ENCODE results near the gene CDH4.
A peak's percentile ranks its signal among the peaks of the same experiment; 100 is the strongest.

CDH4 gene

DNA sequence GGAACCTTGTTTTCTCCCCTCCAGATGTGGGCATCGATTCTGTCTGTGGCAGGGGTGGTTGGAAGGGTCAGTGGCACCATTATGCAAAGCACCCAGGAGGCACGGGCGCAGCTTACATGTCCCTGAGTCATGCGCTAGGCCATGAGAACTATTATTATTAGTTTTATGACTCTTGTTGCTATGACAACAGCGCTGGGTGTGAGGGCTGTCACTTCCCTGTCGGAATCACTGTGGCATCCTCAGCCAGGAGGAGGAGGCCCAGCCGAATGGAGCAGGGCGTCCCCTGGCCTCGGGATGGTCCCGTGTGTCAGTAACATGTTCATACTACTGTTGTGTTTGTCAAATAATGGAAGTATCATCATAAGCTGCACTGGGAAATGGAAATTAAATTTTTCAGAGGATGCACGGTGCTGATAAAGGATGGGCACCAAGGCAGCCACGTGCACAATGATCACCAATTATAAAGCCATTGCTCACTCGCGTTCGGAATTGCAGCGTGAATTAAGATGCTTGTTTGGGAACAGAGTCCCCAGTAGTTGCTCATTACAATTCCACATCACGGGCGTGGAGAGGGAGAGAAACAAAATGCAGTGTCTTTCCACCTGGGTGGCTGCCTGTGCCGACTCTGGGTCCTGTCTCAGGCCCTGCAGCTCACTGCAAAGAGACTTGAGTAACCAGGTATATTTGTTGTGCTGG is 247.9 kb downstream of the CDH4 start:
- DNase-seq: no peak

DNA sequence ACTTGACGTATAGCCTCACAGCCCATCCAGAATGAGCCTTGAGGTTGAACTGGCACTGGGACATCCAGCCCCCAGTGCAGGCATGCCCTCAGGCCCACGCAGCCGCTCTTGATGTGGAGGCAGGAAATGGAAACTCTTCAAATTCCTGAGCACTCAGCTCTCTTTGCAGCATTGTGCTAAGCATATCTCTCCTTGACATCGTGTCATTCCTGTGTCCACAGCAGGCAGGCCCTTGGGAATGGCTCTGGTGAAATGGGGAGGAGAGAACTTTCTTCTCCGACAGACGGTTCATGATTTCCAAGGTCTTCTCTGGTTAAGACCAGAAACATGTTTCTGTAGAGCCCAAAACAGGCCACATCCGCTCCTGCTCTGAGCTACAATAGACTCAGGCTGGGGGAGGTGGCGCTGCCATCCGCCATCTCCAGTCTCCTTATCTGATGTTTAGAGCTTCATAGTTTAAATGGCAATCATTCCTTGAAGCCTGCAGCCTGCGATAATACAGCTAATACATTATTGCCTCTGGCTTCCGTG is 248.8 kb downstream of the CDH4 start:
- no peak for DNase-seq

DNA sequence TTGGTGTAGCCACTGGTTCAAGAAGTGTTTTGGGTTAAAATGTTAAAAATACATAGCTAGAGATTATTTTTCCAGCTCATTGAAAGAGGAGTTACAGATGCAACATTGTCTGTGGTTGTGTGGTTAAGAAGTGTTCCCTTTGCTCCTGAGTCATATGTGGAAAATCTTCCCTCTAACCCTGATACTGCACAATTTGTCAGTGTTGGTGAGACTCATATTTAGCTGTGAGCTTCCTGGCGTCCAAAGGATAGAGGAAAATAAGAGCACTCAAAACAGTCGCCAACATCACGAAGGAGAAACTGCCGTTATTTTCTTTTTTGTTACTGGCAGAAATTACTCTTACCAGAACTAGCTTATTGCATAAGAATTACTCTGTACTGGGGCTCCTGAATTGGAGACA is 250.4 kb downstream of the CDH4 start:
- no peak for DNase-seq

DNA sequence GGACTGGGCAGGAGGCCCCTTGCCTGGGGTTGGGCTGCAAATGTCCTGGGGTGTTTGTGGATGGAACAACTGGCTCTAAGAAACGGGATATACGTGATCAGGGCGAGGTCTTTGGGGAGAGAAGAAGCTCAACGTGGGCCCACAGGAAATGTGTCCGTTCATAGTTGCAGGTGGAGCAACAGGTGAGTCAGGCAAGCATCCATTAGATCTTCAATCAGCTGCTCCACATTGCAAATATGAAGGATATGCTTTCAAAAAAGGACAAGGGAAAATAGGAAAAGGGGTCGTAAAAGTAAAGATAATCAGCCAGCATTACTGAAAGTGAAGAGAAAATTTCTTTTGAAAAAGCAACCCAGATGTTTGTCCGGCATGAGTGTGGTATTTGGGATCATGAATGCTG is 251.0 kb downstream of the CDH4 start:
- no peak for DNase-seq

DNA sequence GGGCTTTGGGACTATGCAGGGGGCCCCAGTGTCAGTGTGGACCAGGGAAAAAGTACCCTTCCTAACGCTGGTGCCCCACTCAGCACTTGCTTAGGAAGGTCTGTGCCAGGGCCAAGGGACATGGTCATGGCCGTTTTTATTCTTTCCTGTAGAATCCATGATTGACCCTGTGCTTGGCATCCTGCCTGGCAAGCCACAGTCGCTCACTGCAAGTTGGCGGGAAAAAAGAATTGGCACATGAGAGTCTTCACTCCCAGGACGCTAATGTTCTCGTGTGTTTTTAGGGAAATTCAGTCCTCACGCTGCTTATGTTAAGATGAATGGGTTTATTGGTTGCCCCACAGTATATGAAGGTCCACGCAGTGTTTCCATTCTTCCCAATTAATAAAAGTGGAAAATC is 253.4 kb downstream of the CDH4 start:
- no peak for DNase-seq

DNA sequence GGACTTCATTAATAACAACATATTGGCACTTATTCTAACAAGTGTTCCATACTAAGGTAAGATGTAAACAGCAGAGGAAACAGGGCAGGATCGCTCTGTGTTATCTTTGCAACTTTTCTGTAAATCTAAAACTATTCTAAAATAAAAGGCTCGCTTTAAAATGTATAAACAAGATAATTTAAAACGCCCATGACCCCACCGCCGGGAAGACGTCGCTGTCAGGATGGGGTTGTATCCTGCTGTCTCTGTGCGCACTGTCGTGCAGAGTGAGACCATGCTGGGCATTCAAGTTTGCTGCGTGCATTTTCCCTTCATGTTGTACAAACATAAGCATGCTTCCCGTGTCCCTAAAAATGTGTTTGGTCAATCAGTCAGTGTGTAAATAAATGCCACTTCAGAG is 255.7 kb downstream of the CDH4 start:
- no peak for DNase-seq

DNA sequence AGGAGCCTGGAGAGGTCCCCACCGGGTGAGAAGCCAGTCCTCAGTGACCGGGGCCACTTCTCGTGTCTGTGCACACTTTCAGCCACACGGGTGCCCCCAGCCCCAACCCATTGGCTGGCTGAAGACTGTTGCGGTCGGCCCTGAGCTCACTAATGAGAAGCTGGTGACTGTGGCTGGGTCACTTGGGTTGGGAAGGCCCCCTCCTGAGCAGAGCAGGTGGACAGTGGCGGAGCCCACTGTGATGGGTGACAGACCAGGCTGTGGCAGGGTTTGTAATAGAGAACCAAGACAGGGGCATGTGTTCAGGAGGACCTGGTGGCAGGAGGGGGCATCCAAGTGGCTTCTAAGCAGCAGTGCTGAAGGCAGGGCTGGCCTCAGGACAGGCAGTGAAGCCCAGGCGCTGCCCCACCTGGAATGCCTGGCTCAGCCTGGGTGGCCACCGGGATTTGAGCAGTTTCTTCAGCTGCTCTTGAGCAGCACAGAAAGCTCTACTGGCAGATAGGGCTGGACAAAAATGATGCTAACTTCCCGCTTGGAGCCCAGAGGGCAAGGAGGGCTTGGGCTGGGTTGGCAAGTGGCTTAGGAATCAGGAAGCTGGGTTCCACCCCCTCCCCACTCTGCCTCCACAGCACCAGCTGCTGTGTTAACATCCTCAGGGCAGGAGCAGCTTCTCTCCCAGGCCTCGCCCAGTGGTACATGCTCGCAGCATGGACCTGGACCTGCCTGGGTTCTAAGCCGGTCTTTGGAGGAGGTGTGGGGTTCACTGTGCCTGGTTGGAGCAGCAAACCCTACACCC is 256.4 kb downstream of the CDH4 start:
- no peak for DNase-seq

DNA sequence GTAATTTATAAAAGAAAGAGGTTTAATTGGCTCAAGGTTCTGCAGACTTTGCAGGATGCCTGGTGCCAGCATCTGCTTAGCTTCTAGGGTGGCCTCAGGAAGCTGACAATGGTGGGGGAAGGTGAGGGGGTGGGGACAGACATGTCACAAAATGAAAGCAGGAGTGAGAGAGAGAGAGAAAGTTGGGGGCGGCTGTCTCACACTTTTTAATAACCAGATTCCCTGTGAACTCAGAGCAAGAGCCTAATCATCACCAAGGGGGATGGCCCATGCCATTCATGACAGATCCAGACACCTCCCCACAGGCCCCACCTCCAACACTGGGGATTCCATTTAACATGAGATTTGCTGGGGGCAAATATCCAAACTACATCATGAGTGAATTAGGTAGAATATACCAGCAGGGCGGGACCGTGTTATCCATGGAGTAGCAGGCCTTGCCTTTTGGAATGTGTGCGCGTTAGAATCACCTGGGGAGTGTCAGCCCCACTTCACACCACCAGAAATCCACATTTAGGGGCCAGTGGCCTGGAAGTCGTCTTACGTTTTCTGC is 258.8 kb downstream of the CDH4 start:
- DNase-seq: no peak

DNA sequence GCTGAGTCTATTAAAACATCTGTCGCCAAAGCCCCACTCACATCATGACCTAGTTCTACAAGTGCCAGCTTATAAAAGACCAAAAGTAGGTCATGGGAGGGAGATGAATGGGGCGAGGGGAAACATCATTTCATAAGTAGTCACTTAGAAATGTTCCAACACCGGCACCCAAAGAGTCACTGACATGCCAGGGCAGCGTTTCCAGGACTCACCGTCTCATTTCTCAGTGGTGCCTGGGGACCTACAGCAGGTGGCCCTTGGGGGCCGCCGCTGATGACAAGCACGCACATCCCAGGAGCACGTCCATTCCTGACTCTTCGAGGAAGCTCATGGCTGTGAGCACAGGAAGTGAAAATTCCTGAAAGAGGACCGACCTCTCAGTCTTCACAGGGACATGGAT is 260.4 kb downstream of the CDH4 start:
- no peak for DNase-seq

DNA sequence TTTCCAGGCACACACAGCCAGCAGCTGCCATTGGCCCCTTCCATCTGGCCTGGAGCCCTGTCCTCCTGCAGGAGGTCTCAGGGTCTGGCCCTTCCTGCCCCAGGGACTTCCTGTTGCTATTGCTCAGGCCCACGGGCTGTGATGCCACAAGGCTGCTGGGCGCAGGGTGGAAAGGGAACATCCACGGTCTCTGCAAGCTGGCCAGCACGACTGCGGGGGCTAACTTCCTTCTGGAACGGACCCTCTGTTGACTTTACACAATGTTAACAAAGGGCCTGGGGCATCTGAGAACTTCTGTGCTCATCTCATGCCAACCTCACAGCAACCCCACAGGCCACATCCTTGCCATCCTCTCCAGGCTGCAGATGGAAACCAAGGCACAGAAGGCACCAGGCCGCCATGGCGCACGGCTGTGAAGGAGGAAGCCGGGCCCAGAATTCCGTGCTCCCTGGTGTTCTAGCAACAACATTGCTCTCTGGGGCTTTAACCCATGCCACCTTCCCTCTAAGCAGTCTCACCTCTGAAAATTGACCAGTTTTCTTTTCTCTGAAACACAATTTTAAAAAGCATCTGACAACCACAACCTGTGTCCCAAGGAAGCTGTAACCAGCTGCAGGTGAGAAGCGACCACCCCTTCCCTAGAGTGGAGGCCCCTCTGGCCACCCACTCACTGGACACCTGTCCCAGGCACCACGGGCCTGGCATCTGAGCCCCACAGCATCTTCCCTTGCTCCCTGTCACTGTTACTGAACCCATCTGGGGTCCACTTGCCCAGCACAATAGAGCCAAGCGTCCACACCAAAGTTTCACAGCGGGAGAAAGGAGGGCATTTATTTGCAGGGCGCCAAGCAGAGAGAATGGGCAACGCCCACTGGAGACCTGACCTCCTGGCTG is 261.3 kb downstream of the CDH4 start:
- no peak for DNase-seq

DNA sequence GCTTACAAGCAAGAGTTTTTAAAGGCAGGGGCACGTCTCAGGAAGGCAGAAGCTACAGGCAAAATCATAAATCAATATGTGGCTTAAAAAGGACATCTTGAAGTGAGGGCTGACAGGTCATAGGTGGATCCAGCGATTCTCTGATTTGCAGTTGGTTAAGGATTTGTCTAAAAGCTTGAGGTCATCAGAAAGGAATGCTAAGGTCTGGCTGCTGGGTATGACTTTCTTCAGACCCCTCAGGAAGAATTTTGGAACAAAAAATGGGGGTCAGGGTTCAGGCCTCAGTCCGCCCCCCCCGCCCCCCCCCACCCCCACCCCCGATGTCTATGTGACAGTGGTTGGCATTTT is 261.9 kb downstream of the CDH4 start:
- no peak for DNase-seq

DNA sequence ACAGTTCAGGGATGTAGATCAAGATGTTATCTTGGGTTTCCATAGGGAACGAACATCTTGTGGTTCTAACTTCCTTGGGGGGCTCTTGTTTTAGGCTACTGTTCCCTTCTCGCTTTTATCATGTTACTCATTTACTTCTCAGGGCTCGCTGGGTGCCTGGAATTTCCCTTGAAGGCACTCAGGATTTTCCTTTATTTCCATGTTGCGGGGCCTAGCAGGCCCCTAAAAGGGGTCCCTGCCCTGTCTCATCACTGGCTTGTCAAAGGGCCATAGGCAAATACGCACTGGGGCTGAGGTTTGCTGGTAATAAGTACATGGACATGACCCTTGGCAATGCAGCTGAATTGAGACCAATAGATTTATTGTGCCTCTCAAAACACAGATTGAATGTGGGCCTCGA is 262.3 kb downstream of the CDH4 start:
- no peak for DNase-seq

DNA sequence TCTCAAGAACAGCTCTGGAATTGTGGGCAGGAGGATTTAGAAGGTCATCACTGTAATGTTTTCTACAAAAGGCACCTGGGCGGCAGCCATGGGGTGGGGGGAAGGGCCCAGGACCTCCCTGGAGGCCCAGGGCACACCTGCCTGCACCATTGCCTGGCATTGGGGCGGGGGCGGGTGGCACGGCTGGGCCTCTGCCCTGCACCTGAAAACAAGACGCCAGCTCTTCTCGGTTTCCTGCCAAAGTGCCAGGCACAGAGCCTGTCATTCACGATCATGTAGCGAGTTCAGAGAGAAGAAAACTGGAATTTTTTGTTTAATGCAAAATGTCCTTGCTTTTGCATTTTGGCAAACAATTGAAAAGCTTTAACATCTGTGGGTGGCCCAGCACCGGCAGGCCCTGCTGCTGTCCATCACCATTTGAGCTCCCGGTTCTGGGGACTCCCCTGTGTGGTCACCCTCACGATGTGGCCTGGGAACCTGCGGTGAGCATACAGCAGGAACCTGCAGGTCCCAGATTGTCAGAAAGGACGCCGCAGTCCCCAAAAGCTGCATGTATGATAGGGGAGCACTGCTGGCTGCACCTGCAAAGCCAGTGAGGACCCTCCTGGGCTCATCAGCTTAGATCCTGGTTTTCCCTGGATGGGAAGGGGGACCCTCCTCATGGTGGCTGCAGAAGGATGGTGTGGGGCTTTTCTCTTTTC is 262.9 kb downstream of the CDH4 start:
- no peak for DNase-seq

DNA sequence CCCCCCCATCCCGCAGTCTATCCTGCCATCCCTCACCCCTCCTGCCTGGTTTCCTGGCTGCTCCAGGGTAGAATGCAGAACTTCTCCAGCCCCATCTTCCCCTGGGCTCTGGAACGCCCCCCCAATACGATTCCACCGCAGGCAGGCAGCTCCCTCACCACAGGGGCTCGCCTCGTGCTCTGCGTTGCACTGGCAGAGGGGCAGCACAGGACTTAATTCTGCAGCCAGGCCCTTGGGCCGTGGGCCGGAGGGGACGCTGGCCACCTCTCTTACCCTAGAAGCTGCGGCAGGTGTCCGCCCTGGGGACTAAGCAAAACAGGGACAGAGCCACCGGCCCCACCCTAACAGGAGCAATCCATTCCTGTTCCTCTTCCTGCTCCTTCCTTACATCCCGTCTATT is 263.9 kb downstream of the CDH4 start:
- no peak for DNase-seq

DNA sequence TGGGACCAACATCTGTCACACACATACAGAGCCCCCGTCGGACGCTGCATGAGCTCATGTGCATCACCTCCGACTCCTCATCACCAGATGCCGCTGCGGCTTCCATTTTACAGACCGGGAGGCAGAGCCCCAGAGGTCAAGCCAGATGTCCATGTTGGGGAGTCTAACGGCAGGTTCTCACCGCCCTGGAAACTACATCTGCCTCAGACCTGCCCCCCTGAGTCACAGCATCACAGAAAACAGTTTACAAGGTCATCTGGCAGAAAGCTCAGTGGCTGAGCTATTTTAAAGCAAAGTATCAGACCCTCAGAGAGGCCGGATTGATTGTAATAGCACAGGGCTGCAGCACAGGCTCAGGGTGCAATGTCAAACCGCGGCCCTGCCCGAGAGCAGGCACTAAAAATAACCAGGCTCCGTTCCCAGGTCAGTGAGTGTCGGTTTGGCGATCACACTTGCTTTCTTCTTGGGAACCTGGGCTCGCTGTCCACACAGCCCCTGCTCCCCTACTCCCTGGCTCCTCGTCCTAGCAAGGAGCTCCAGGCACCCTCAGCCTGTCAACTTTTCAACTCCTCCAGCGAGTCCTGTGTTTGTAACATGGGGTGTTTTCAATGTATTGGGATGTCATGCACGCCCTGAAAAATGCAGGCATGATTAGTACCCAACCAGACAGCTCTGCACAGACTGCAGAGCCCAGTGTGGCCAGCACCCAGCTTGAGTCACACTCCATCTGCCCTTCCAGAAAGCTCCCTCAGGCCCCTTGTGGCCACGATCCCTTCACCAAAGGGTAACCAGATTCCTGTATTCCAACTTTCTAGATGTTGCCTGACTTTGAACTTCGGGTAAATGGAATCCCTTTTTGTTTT is 264.5 kb downstream of the CDH4 start:
- DNase-seq: no peak

DNA sequence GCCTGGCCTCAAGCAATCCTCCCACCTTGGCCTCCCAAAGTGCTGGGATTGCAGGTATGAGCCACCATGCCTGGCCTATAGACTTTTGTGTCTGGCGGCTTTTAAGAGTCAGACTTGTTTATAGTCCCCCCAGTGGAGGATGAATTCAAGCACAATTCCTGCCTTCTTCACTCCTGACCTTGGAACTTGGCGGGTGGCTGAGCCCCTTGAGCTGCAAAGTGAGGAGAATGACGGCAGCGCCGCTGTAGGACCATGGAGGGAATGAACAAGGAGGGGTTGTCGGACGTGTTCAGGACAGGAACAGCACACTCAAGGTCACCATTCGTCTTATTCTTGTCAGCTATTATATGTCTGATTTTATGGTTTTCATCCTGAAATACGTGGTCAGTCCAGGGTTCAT is 265.4 kb downstream of the CDH4 start:
- no peak for DNase-seq

DNA sequence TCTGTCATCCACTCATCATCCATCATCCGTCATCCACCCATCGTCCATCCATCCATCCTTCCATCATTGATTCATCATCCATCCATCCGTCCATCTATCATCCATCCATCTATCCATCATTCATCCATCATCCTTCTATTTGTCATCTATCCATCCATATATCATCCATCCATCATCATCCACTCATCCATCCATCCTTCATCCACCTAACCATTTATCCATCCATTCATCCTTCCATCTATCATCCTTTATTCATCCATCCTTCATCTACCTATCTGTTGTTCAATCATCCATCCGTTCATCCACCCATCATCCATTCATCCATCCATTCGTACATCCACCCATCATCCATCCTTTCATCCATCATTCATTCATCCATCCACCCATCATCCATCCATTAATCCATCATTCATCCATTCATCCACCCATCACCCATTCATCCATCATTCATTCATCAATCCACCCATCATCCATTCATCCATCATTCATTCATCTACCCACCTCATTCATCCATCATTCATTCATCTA is 266.4 kb downstream of the CDH4 start:
- DNase-seq: no peak

DNA sequence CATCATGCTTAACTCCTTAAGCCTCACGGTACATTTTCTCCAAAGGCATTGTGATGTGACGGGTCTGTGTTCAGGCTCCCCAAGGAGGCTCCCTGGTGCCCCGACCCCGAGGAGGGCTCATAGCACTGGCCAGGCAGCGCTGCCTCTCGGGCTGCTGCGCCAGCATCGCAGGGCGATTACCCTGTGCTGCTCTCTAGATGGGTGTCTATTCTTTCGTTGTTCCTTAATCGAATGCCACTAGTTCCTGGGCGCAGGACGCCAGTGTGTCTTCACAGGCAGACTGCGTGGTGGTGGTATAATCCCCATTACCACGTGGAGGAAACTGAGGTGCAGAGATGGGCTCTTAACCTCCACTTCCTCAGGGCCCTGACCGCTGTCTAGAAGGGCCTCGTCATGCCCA is 267.4 kb downstream of the CDH4 start:
- no peak for DNase-seq

DNA sequence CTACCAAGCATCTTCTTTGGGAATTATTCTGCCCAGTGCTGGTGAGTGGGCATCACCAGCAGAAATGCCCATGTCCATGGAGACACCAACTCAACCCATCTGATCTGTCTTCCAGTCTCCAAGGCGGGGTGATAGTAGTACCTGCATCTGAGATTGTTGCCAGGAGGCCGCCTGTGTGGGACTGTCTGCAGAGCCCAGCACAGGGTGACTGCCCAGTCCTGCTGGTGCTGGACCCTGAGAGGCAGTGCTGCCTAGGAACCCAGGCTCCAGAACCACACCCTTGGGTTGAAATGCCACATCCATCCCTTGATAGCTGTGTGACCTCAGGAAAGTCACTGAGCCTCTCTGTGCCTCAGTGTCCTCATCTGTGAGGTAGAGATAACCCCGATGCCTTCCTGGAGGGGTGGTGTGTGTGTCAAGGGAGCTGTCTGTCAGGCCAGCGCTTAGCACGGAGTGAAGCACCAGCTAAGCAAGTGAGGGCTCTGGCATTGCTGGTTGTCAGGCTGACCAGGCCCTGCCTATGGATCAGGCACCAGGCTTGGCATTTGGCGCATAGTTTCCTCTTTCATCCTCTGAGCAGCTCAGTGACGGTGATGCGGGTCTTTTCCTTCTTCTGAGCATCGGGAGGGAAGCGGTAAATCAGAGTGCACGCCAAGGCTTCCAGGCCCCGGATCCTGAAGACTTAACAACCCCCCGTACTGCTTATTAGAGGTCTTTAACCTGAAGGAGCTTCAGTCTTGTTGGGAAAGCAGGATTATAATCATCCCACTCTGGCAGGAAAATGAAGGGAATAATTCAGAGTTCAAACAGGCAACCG is 268.2 kb downstream of the CDH4 start:
- no peak for DNase-seq

DNA sequence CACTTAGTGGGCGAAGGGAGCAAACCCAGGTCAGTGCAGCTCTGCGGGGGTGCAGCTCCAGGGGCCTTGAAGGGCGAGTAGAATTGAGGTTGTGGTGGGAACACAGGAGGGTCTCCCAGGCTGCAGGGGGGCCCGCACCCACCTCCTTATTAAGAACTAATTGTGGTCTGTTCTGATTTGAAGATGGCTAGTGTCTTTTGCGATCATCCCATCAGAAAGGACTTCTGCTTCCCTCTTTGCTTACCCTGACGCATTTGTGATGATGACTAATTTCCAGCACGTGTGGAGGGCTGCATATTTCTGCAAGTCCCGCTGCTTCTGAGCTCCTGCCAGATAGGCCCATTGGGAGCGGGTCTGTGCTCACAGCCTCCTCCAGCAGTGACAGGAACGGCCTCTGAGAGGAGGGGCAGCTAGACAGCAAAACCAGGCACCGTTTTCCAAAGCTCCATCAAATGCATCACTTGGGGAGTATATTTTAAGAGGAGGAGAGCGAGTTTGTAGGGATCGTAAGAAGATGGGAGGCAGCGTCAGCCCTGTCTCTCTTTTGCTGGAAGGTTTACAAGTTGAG is 268.9 kb downstream of the CDH4 start:
- peak in 1 of 2 donors; percentile 2 for DNase-seq

Data from inflammatory macrophage (primary cell).